OCI-LY1 (cell line): Measurements from ENCODE around the gene PCSK6.

Experiments used
- H2AFZ ChIP-seq: fragments of 200-600 bp; sonication (generic), shearing (Covaris generic); 2 replicates; pipeline ENCODE4 v1.6.0; 2014; ENCODE audit warnings: antibody characterized with exemption, mild to moderate bottlenecking, low read length
- H3F3A ChIP-seq: fragments of 200-600 bp; sonication (generic), shearing (Covaris generic); 2 replicates; pipeline ENCODE4 v1.6.0; 2014; ENCODE audit warnings: mild to moderate bottlenecking, antibody characterized with exemption, low read length, moderate library complexity; ENCODE audit not compliant: insufficient read depth
- H3K27ac ChIP-seq: fragments of 200-600 bp; sonication (generic); 2 replicates; pipeline ENCODE4 v1.5.1; 2014; ENCODE audit warnings: low read length, mixed run types, mild to moderate bottlenecking, low read depth; ENCODE audit not compliant: poor library complexity, severe bottlenecking
- H3K27me3 ChIP-seq: fragments of 200-600 bp; sonication (generic); 2 replicates; pipeline ENCODE4 v1.6.0; 2014; ENCODE audit warnings: antibody characterized with exemption, mild to moderate bottlenecking, low read length, moderate library complexity; ENCODE audit not compliant: insufficient read depth
- H3K36me3 ChIP-seq: fragments of 200-600 bp; sonication (generic); 2 replicates; pipeline ENCODE4 v1.6.1; 2014; ENCODE audit warnings: mild to moderate bottlenecking, antibody characterized with exemption, low read length, moderate library complexity, mixed read lengths; ENCODE audit not compliant: insufficient read depth
- H3K4me1 ChIP-seq: fragments of 200-600 bp; sonication (generic); 2 replicates; pipeline ENCODE4 v1.5.1; 2014; ENCODE audit warnings: mild to moderate bottlenecking, low read length, moderate library complexity; ENCODE audit not compliant: insufficient read depth, severe bottlenecking
- H3K4me2 ChIP-seq: fragments of 200-600 bp; sonication (generic), shearing (Covaris generic); 2 replicates; pipeline ENCODE4 v1.6.1; 2014; ENCODE audit warnings: low read length
- H3K4me3 ChIP-seq: fragments of 200-600 bp; sonication (generic); 2 replicates; pipeline ENCODE4 v1.5.1; 2014; ENCODE audit warnings: low read length, low read depth, mild to moderate bottlenecking, mixed read lengths; ENCODE audit not compliant: poor library complexity, severe bottlenecking
- H3K79me2 ChIP-seq: fragments of 200-600 bp; shearing (Covaris generic); 2 replicates; pipeline ENCODE4 v1.6.1; 2016; ENCODE audit warnings: mixed run types, low read length, mixed read lengths; ENCODE audit not compliant: insufficient read depth
- H3K9ac ChIP-seq: fragments of 200-600 bp; sonication (generic), shearing (Covaris generic); 2 replicates; pipeline ENCODE4 v1.6.1; 2014; ENCODE audit warnings: mild to moderate bottlenecking, low read length, mixed read lengths
- H3K9me2 ChIP-seq: fragments of 200-600 bp; sonication (generic), shearing (Covaris generic); 2 replicates; pipeline ENCODE4 v1.6.1; 2014; ENCODE audit warnings: low read depth, mild to moderate bottlenecking, low read length, mixed read lengths
- H3K9me3 ChIP-seq: fragments of 200-600 bp; shearing (Covaris generic); 2 replicates; pipeline ENCODE4 v1.6.1; 2014; ENCODE audit warnings: low read length, mixed read lengths
- H4K20me1 ChIP-seq: fragments of 200-600 bp; sonication (generic), shearing (Covaris generic); 2 replicates; pipeline ENCODE4 v1.6.0; 2016; ENCODE audit warnings: mild to moderate bottlenecking, low read length; ENCODE audit not compliant: insufficient read depth
- EZH2 ChIP-seq: fragments of 200-600 bp; sonication (generic), shearing (Covaris generic); IDR thresholded peaks from 2 replicates; pipeline ENCODE4 v1.8.0; 2017; ENCODE audit warnings: borderline replicate concordance, mixed run types, mild to moderate bottlenecking, antibody characterized with exemption, low read length, moderate library complexity, mixed read lengths
- TF ChIP-seq, protein P1 (sequence below): fragments of 200-600 bp; sonication (generic), shearing (Covaris generic); IDR thresholded peaks from 2 replicates; pipeline ENCODE4 v1.5.1; 2017; ENCODE audit warnings: mild to moderate bottlenecking, antibody characterized with exemption, low read length, moderate library complexity, mixed read lengths

Gene PCSK6

DNA sequence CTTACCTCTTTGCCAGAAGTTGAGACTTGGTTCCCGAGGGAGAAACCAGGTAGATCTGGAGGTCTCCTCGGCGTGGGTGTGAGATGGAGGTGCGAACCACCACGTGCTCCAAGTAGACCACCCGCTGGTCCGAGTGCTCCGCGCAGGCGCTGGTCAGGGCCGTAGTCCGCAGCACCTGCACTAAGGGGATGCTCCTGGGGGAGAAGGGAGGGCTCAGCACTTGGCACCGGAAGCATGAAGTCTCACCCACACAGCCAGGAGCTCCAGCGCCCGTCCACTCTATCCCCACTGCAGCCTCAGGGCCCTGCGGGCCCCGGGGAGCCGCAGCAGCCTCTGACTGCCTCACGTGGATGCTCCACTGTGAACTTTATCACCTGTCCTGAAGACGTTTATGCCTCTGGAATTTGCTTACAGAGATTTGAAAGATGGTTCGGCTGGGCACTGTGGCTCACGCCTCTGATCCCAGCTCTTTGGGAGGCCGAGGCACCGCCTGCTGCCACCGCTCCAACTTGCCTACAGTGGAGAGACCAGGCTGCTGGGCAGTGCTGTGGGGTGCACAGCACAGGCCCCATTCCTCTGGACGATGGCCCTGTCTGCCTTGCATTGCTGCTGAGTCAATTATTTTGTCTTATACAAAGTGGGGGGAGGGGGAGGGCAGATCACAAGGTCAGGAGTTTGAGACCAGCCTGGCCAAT lies 119.0 kb downstream of the PCSK6 start:
- H4K20me1 ChIP-seq: no peaks in the 10 kb centered on the region
- TF ChIP-seq, protein P1, sequence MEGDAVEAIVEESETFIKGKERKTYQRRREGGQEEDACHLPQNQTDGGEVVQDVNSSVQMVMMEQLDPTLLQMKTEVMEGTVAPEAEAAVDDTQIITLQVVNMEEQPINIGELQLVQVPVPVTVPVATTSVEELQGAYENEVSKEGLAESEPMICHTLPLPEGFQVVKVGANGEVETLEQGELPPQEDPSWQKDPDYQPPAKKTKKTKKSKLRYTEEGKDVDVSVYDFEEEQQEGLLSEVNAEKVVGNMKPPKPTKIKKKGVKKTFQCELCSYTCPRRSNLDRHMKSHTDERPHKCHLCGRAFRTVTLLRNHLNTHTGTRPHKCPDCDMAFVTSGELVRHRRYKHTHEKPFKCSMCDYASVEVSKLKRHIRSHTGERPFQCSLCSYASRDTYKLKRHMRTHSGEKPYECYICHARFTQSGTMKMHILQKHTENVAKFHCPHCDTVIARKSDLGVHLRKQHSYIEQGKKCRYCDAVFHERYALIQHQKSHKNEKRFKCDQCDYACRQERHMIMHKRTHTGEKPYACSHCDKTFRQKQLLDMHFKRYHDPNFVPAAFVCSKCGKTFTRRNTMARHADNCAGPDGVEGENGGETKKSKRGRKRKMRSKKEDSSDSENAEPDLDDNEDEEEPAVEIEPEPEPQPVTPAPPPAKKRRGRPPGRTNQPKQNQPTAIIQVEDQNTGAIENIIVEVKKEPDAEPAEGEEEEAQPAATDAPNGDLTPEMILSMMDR: no peak
- no peak for TF ChIP-seq EZH2

DNA sequence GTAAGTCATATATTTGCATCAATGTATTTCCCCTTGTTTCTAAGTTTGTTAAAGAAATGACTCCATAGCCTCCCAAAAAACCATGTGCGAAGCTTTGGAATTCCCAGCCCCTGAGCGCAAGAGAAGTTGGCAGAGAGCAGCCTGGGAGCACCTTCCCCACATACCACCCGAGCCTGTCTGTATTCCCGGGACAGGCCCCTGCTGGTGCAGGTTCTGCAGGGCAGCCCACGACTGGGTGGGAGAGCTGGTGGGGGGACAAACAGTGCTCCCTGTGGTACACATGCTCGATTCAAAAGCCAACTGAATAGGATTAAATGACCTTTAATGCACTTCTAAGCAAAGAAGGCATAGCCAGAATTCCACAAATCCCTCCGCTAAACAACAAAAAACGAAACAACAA lies 119.8 kb downstream of the PCSK6 start:
- no peak for TF ChIP-seq EZH2
- TF ChIP-seq, protein P1: no peak
- H2AFZ ChIP-seq: no peak overlapping the region
- no peak overlapping the region for H3K9ac ChIP-seq
- no peaks in the 10 kb centered on the region for H3K27me3 ChIP-seq
- H3K4me3 ChIP-seq: no peak overlapping the region
- H3K9me3 ChIP-seq: 0 out of 2 replicates have a peak, but pooled peaks cover 3% of the 10 kb centered on the region
- no peaks in the 10 kb centered on the region; the same call in 1 of the 2 replicates for H3K36me3 ChIP-seq
- H3K9me2 ChIP-seq: no peaks in the 10 kb centered on the region
- H3K79me2 ChIP-seq: no peaks in the 10 kb centered on the region
- no peaks in the 10 kb centered on the region for H4K20me1 ChIP-seq
- no peaks in the 10 kb centered on the region for H3K4me1 ChIP-seq
- H3K27ac ChIP-seq: no peak overlapping the region
- no peak overlapping the region for H3K4me2 ChIP-seq
- H3F3A ChIP-seq: no peaks in the 10 kb centered on the region

More for the DNA sequence above, 119.0 kb downstream of the PCSK6 start:
- Histone ChIP-seq H3K27ac (no peak overlapping the region), H3K79me2 (no peaks in the 10 kb centered on the region), H3K36me3 (no peaks in the 10 kb centered on the region), H3F3A (no peaks in the 10 kb centered on the region), H3K4me1 (no peaks in the 10 kb centered on the region), H3K9ac (no peak overlapping the region), H3K4me2 (no peak overlapping the region), H3K27me3 (no peaks in the 10 kb centered on the region), H3K9me2 (no peaks in the 10 kb centered on the region), H3K9me3 (no peaks in the 10 kb centered on the region), H2AFZ (no peak overlapping the region), H3K4me3 (no peak overlapping the region)

DNA sequence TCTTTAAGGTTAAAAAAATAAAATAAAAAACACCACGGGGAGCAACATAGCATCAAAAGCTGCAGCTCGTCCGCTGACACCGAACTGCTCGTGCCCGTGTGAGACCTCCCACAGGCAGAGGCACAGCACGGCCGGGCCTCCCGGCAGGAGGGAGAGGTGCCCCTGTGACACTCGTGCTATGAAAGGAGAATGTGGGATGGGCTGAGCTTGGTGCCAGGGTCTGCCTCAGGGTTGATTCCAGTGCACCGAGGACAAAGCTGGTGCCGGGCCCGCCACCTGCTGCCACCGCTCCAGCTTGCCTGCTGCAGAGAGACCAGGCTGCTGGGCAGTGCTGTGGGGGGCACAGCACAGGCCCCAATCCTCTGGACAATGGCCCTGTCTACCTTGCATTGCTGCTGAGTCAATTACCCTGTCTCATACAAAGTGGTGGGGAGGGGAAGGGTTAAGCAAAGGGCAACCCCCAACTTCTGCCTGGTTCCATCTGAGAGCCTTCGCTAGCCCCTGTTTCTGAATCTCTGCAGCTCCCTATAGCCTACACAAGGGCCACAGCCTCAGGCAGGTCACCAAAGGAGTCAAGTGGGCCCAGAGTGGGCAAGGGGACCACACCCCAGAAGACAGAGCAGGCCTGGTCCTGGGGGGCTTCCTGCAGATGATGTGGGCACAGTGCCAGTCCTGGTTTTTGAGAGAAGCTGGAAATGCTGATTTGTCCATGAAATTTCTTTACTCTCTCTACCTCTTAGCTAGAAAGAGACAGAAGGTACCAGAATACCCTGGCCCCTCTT lies 120.5 kb downstream of the PCSK6 start:
- Histone ChIP-seq H3K9ac (no peak overlapping the region), H4K20me1 (no peaks in the 10 kb centered on the region), H2AFZ (no peak overlapping the region), H3K9me3 (0 out of 2 replicates have a peak, but pooled peaks cover 8% of the 10 kb centered on the region), H3K27ac (no peak overlapping the region), H3K36me3 (no peaks in the 10 kb centered on the region; the same call in 1 of the 2 replicates), H3K4me2 (no peak overlapping the region), H3K4me1 (no peaks in the 10 kb centered on the region), H3K27me3 (0 out of 2 replicates have a peak, but pooled peaks cover 1% of the 10 kb centered on the region), H3F3A (no peaks in the 10 kb centered on the region), H3K9me2 (no peaks in the 10 kb centered on the region), H3K79me2 (no peaks in the 10 kb centered on the region), H3K4me3 (no peak overlapping the region)
- TF ChIP-seq, protein P1: no peak
- TF ChIP-seq EZH2: no peak
